A673 (cell line): Measurements from ENCODE around the gene ILKAP. TPM values are rescaled to one million over a fixed set of nuclear protein-coding genes. Genes with fewer than 3 reads are reported as not detected.

ENCODE experiments used
- BruUV-seq: library from RNA; stranded (reverse); fragments of 400-500 nt; replicated peaks from 2 replicates; lab custom pipeline; 2021; lab: Mats Ljungman, UMichigan
- CTCF ChIA-PET: fragments of 300-600 bp; sonication (Branson Sonifier 250); formaldehyde crosslinking; loops from one replicate; lab custom pipeline; 2022; ENCODE audit warnings: antibody characterized with exemption; lab: Charles Lee
- POLR2A ChIA-PET: fragments of 300-600 bp; sonication (Branson Sonifier 250); formaldehyde crosslinking; loops from one replicate; lab custom pipeline; 2022; ENCODE audit warnings: antibody characterized with exemption; ENCODE audit not compliant: low non-redundant PET; lab: Charles Lee
- DNase-seq: peaks from one replicate; pipeline ENCODE4 v3.0.0-alpha.2; 2015; ENCODE audit warnings: low spot score
- H3K27ac ChIP-seq: fragments of 200-600 bp; sonication (generic); 2 replicates; pipeline ENCODE4 v1.5.1; 2016; ENCODE audit warnings: mixed run types, low read depth, mild to moderate bottlenecking, mixed read lengths, antibody characterized with exemption, low read length; ENCODE audit not compliant: poor library complexity, severe bottlenecking
- H3K27me3 ChIP-seq: fragments of 200-600 bp; sonication (generic); replicated peaks from 2 replicates; pipeline ENCODE4 v1.6.1; 2017; ENCODE audit warnings: mixed run types, low read depth, mild to moderate bottlenecking, mixed read lengths, antibody characterized with exemption, low read length; ENCODE audit not compliant: insufficient read depth, poor library complexity
- H3K36me3 ChIP-seq: fragments of 200-600 bp; sonication (generic); 2 replicates; pipeline ENCODE4 v1.6.1; 2016; ENCODE audit warnings: mixed run types, mild to moderate bottlenecking, mixed read lengths, antibody characterized with exemption, low read length; ENCODE audit not compliant: insufficient read depth, poor library complexity, severe bottlenecking
- H3K4me1 ChIP-seq: fragments of 200-600 bp; sonication (generic); 2 replicates; pipeline ENCODE4 v1.6.1; 2017; ENCODE audit warnings: mixed run types, mild to moderate bottlenecking, mixed read lengths, antibody characterized with exemption, low read length; ENCODE audit not compliant: insufficient read depth, poor library complexity, severe bottlenecking
- H3K4me3 ChIP-seq: fragments of 200-600 bp; sonication (generic); 2 replicates; pipeline ENCODE4 v1.5.1; 2016; ENCODE audit warnings: low read depth, mixed run types, mild to moderate bottlenecking, mixed read lengths, low read length; ENCODE audit not compliant: poor library complexity, severe bottlenecking
- H3K9me3 ChIP-seq: fragments of 200-600 bp; sonication (generic); 2 replicates; pipeline ENCODE4 v1.6.1; 2016; ENCODE audit warnings: mixed run types, low read depth, mild to moderate bottlenecking, mixed read lengths, antibody characterized with exemption, low read length; ENCODE audit not compliant: poor library complexity, severe bottlenecking
- EZH2 ChIP-seq: fragments of 200-600 bp; sonication (generic); IDR thresholded peaks from 2 replicates; pipeline ENCODE4 v1.6.1; 2017; ENCODE audit warnings: borderline replicate concordance, low read depth, mild to moderate bottlenecking, mixed read lengths, antibody characterized with exemption, low read length; ENCODE audit not compliant: poor library complexity, severe bottlenecking
- intact Hi-C: fragments of 100-400 bp; cut with micrococcal nuclease; formaldehyde crosslinking; loops from one replicate; pipeline ENCODE4 v1.10.0; 2022; ENCODE audit not compliant: unreplicated experiment
- total RNA-seq: library from RNA; stranded (reverse); gene quantifications from 2 replicates; pipeline ENCODE4 v1.2.3, GENCODE V29; 2021
- TF ChIP-seq, protein P1 (sequence below): fragments of 300-800, 200-600 bp; sonication (generic); conservative IDR thresholded peaks from 2 replicates; pipeline ENCODE4 v1.5.1; 2017; ENCODE audit warnings: low read depth, mild to moderate bottlenecking, antibody characterized with exemption, low read length, moderate library complexity, mixed read lengths

ILKAP gene
- total RNA-seq, 1 experiment from 2014 or later = 71.6 TPM

DNA sequence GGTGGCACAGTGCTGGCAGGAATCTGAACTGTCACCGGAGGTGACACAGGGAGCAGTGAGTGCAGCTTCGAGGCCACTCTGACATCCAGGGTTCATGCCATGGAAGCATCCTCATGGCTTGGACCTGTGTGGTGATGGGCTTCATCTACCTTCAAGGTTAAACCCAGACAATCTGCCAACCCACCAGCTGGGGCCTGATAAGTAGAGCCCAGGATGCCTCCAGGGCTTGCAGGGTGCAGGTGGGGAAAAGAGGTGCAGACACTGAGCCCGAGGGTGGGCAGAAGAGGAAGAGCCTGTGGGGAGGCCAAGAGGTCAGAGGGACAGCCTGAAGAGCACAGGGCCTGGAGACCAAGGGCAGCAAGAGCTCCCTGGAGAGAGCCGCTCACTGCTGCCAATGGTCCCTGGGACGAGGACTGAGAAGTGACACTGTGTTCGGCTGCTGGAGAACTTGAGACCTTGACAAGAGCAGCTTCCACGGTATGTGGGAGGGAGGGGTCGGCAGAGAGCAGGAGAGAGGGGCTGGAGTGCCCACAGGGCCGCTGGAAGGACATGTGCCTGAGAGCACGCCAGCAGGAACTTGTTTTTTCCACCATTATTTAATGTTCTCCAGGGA, 44.5 kb upstream of the ILKAP start:
- BruUV-seq = no TSS peak
- no peak for DNase-seq
- H3K9me3 ChIP-seq = no peaks in the 10 kb centered on the region
- H3K4me3 ChIP-seq = no peak overlapping the region
- H3K27ac ChIP-seq = no peak overlapping the region
- H3K36me3 ChIP-seq = no peaks in the 10 kb centered on the region
- peaks cover 2% of the 10 kb centered on the region for H3K4me1 ChIP-seq
- no peak for TF ChIP-seq EZH2
- intact Hi-C loops = no loop called here
- ChIA-PET CTCF (no interaction called here), POLR2A (no interaction called here)
- no peaks in the 10 kb centered on the region for H3K27me3 ChIP-seq

DNA sequence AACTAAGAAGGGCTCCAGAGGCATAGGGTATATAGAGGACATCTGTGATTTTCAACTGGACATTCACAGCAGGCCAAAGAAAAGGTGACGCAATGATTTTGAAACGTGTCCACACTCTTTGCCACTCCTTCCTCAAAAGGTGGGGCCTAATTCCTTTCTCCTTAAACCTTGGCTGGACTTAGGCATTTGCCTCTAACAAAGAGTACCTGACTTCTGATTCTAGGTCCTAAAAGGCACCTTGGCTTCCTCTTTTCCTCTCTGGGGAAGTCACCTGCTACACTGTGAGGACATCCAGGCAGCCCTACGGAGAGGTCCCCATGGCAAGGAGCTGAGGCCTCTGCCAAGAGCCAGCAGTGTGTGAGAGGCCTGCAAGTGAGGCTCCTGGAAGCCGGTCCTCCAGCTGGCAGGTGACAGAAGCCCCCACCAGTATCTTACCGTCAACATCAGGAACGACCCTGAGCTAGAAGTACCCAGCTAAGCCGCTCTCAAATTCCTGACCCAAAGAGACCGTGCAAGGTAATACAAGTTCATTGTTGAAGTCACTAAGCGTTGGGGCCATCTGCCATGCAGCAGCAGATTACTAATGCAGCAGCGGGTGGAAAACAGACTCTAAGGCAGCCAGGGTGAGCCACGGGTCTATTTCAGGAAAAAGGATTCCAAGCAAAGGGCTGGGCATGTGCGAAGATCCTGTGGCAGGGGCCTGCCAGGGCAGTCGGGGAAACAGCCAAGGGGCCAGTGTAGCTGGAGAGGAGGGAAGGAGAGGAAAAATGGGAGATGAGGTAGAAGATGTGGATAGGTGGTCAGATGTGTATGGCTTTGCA, 43.7 kb upstream of the ILKAP start:
- Histone ChIP-seq H3K27ac (no peak overlapping the region), H3K27me3 (no peaks in the 10 kb centered on the region), H3K9me3 (no peaks in the 10 kb centered on the region), H3K4me1 (peaks cover 5% of the 10 kb centered on the region), H3K4me3 (no peak overlapping the region), H3K36me3 (no peaks in the 10 kb centered on the region)
- ChIA-PET POLR2A (no interaction called here), CTCF (interaction anchor here (0.7 kb wide), 1 partner anchor 87 kb away, joined by 3 read pairs; no protein-coding TSS in a partner anchor)
- TF ChIP-seq, protein P1, sequence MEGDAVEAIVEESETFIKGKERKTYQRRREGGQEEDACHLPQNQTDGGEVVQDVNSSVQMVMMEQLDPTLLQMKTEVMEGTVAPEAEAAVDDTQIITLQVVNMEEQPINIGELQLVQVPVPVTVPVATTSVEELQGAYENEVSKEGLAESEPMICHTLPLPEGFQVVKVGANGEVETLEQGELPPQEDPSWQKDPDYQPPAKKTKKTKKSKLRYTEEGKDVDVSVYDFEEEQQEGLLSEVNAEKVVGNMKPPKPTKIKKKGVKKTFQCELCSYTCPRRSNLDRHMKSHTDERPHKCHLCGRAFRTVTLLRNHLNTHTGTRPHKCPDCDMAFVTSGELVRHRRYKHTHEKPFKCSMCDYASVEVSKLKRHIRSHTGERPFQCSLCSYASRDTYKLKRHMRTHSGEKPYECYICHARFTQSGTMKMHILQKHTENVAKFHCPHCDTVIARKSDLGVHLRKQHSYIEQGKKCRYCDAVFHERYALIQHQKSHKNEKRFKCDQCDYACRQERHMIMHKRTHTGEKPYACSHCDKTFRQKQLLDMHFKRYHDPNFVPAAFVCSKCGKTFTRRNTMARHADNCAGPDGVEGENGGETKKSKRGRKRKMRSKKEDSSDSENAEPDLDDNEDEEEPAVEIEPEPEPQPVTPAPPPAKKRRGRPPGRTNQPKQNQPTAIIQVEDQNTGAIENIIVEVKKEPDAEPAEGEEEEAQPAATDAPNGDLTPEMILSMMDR = no peak
- TF ChIP-seq EZH2 = no peak
- no peak for DNase-seq
- intact Hi-C loops = no loop called here
- no TSS peak for BruUV-seq

DNA sequence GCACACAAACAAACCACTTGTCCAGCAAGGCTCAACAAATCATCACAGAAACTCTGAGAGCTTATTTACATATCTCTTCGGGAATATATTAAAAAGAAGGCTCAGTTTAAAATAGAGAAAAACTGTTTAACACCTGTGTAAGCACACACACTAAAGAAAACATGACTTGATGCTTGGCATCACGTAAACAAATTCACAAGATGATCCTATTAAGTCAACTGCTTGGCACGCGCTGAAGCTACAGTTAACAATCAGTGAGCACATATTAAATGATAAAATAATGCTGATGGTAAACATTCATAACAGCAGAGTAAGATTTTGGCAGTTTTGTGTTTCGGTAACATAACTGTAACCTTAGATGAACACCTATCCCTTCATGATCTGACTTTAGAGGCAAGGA, 40.7 kb upstream of the ILKAP start:
- TF ChIP-seq, protein P1 = no peak
- TF ChIP-seq EZH2 = no peak
- no peak for DNase-seq
- CTCF ChIA-PET = no interaction called here

More for the DNA sequence above, 40.7 kb upstream of the ILKAP start:
- Histone ChIP-seq H3K27ac (no peak overlapping the region), H3K27me3 (no peaks in the 10 kb centered on the region), H3K9me3 (no peaks in the 10 kb centered on the region), H3K36me3 (no peaks in the 10 kb centered on the region), H3K4me1 (peaks cover 10% of the 10 kb centered on the region), H3K4me3 (no peak overlapping the region)
- intact Hi-C loops = no loop called here
- POLR2A ChIA-PET = no interaction called here
- BruUV-seq = no TSS peak
